AG04450 (cell line): ENCODE measurements around the gene SEMA5A. TPM values are rescaled to one million over a fixed set of nuclear protein-coding genes. Genes with fewer than 3 reads are reported as not detected.

Experiments used
- CTCF ChIA-PET: fragments of 300-600, 350-600 bp; formaldehyde crosslinking; extraction: SDS; loops from one replicate; lab custom pipeline; 2022; ENCODE audit warnings: antibody characterized with exemption, inconsistent platforms; lab: Charles Lee
- POLR2A ChIA-PET: fragments of 350-600 bp; formaldehyde crosslinking; extraction: SDS; loops from one replicate; lab custom pipeline; 2021; ENCODE audit warnings: antibody characterized with exemption, inconsistent platforms; lab: Yijun Ruan, JAX
- DNase-seq: peaks from one replicate; pipeline ENCODE4 v3.0.0-alpha.2; 2011; ENCODE audit warnings: low read depth, low spot score
- H3K27ac ChIP-seq: one replicate; pipeline ENCODE4 v1.5.1; 2012; ENCODE audit warnings: low read depth, low read length, control low read depth
- H3K27me3 ChIP-seq: one replicate; pipeline ENCODE4 v1.6.0; 2012; ENCODE audit warnings: low read length; ENCODE audit not compliant: control insufficient read depth, insufficient read depth
- H3K4me3 ChIP-seq: 2 replicates; pipeline ENCODE4 v1.5.1; 2011; ENCODE audit warnings: mild to moderate bottlenecking, low read depth, low read length, control low read depth
- H3K9me3 ChIP-seq: 2 replicates; pipeline ENCODE4 v1.5.1; 2012; ENCODE audit warnings: low read length; ENCODE audit not compliant: control insufficient read depth, insufficient read depth
- CTCF ChIP-seq: IDR thresholded peaks from 2 replicates; pipeline ENCODE4 v1.5.1; 2011; ENCODE audit warnings: low read depth, low read length, control low read depth, inconsistent platforms
- polyA plus RNA-seq: library from polyadenylated mRNA; depleted of rRNA; stranded (reverse); fragments of >200 nt; gene quantifications from 2 replicates; pipeline ENCODE4 v1.2.3, GENCODE V29; 2011

The SEMA5A gene
- polyA plus RNA-seq, 1 experiment = 31.8 TPM

- H3K9me3 ChIP-seq = peaks cover 5% of the 10 kb centered on the region
- no peak for DNase-seq
- no peak for TF ChIP-seq CTCF
- CTCF ChIA-PET = no interaction called here
- POLR2A ChIA-PET = no interaction called here
- H3K4me3 ChIP-seq = no peak overlapping the region
- no peaks in the 10 kb centered on the region for H3K27me3 ChIP-seq
- H3K27ac ChIP-seq = no peak overlapping the region
Measured at GRCh38 chr5:9460885-9461645, 84.8 kb downstream of the SEMA5A start.

GRCh38 chr5:9456435-9457042, 89.3 kb downstream of the SEMA5A start:
- H3K27ac ChIP-seq = no peak overlapping the region
- TF ChIP-seq CTCF = no peak
- DNase-seq = peak; percentile 85
- CTCF ChIA-PET = no interaction called here
- POLR2A ChIA-PET = no interaction called here
- no peak overlapping the region for H3K4me3 ChIP-seq
- peaks cover 5% of the 10 kb centered on the region; the same call in 1 of the 2 replicates for H3K9me3 ChIP-seq
- no peaks in the 10 kb centered on the region for H3K27me3 ChIP-seq

GRCh38 chr5:9455826-9456434, 89.9 kb downstream of the SEMA5A start:
- Histone ChIP-seq H3K4me3 (no peak overlapping the region), H3K9me3 (peaks cover 5% of the 10 kb centered on the region; the same call in 1 of the 2 replicates), H3K27me3 (no peaks in the 10 kb centered on the region), H3K27ac (no peak overlapping the region)
- DNase-seq = no peak
- ChIA-PET CTCF (no interaction called here), POLR2A (no interaction called here)
- TF ChIP-seq CTCF = no peak

- Histone ChIP-seq H3K9me3 (peaks cover 5% of the 10 kb centered on the region; the same call in 1 of the 2 replicates), H3K27me3 (no peaks in the 10 kb centered on the region), H3K27ac (no peak overlapping the region), H3K4me3 (no peak overlapping the region)
- TF ChIP-seq CTCF = no peak
- no peak for DNase-seq
- ChIA-PET POLR2A (no interaction called here), CTCF (no interaction called here)
Measured at GRCh38 chr5:9454491-9454890, 91.4 kb downstream of the SEMA5A start.

- ChIA-PET CTCF (no interaction called here), POLR2A (no interaction called here)
- DNase-seq = no peak
- Histone ChIP-seq H3K4me3 (no peak overlapping the region), H3K27ac (no peak overlapping the region), H3K27me3 (no peaks in the 10 kb centered on the region), H3K9me3 (peaks cover under 1% of the 10 kb centered on the region; the same call in 1 of the 2 replicates)
- TF ChIP-seq CTCF = no peak
Measured at GRCh38 chr5:9454012-9454481, 91.8 kb downstream of the SEMA5A start.
